ENCODE results near the gene LTBP1.

The LTBP1 gene

DNA sequence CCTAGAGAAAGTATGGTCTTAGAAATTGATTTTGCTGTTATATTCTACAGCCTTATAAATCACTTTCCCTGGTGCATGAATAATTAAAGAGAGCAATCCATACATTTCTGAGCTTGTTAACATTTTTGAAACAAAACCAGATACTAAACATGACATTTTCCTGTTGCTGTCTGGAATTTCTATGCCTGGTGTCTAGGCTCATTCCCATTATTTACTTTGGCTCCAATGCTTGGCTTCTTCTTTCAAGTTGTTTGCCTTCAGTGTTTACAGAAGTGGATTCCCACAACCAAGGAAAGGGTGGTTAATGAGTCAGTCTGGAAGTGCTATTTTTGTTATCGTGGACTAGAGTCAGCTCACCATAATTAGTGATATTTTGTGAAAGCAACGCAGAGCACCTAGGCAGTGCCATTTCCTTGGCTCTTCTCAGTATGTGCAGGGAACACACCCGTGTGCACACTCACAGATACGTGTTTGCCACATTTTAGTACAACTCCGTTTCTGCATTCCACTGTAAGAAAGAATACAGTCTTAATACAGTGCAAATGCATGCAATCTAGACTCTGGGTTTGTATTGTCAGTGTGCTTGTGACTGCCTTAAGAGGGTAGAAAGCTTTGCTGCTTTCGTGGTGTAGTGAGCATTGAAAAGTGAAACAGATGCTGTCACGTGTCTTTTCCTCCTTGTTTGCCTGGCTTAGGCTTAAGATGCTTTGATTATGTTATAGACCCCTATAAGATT, 344.7 kb downstream of the LTBP1 start:
- no peak for DNase-seq (ENCODE audit: low read depth in 1 of 2, low spot score in 1 of 2)

DNA sequence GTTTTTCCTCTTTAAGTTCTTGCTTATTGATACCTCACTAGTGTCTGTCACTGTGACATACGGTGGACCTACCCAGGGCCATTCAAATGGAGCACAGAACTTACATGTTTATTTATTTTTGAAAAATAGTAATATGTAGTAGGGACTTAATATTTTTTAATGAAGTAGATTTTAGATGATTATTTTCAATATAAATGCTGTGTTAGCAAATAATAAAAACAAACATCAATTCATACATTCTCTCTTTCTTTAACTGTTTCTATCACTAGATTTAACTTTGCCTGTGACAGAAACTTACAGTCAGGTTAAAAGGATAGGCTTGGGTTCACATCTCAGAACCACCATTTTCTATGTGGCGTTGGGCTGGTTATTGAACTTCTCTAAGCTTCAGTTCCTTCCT, 345.3 kb downstream of the LTBP1 start:
- no peak for DNase-seq (ENCODE audit: low read depth in 1 of 2, low spot score in 1 of 2)

DNA sequence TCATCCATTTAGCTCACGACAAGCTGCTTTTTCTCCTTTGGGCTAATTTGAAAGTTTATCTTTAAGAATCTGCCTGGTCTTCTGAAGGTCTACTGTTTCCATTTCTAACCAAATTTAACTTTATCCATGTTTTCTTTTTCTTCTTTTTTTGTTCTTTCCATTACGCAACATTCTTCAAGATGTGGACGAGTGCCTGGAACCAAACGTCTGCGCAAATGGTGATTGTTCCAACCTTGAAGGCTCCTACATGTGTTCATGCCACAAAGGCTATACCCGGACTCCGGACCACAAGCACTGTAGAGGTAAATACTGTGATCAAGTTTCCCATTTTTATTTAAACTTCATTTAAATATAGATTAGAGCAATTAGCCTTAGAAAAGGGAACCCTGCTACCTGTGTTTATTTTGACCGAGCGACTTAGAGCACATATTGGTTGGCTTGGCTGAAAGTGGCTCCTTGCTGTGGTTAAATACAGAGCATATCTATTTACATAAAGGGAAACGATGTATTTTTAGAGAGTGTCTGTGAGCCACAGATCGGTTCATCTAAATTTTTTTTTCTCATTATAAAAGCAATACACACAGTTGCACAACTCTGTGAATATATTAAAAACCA, 346.3 kb downstream of the LTBP1 start:
- no peak for DNase-seq (ENCODE audit: low read depth in 1 of 2, low spot score in 1 of 2)

DNA sequence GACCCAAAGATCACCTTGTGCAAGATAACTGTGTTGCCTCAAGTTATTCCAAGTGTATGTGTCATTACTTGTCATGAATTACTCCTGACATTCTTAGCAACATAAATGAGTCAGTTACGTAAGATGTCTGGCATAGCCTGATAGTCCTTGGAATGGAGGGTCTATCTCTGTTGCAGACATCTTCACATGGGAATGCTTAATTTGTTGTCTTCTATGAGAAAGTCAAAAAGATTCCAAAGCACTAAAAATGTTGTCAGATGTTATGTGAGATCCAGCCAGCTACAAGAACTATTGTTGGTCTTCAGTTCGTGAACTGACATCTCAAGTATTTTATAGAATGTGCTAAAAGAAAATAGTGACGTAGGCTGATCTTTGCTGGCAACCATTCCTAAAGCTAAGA, 351.5 kb downstream of the LTBP1 start:
- no peak for DNase-seq (ENCODE audit: low read depth in 1 of 2, low spot score in 1 of 2)

DNA sequence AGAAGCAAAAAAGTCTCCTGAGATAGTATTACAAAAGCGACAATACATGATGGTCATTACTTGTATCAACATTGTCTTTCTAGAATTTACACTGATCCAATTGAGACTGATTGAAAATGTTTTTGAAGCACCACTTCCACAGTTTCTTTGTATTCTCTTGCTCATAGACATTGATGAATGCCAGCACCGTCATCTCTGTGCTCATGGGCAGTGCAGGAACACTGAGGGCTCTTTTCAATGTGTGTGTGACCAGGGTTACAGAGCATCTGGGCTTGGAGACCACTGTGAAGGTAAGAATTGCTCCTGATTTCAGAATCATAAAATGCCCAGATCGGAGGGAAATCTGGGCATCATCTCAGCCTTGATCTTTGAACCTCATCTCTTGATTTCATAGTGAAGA, 354.6 kb downstream of the LTBP1 start:
- DNase-seq (ENCODE audit: low read depth in 1 of 2, low spot score in 1 of 2), result no peak

DNA sequence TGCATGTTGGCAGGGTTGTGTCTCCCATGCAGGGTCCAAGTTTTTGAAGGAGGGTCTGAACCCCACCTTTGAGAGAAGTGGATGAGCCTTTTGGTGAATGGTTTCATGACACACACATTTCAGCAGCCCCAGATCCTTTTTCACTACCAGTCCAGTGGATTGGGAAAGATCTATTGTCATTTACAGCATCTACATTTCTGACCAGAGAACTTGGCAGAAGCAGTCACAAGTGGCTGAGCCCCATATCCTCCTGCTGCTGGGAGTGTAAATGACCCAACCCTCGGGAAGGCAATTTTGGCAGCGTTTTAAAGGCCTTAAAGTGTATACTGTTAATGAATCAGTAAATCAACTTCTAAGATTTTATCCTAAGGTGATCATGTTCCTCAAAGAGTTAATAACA, 355.6 kb downstream of the LTBP1 start:
- no peak for DNase-seq (ENCODE audit: low read depth in 1 of 2, low spot score in 1 of 2)

DNA sequence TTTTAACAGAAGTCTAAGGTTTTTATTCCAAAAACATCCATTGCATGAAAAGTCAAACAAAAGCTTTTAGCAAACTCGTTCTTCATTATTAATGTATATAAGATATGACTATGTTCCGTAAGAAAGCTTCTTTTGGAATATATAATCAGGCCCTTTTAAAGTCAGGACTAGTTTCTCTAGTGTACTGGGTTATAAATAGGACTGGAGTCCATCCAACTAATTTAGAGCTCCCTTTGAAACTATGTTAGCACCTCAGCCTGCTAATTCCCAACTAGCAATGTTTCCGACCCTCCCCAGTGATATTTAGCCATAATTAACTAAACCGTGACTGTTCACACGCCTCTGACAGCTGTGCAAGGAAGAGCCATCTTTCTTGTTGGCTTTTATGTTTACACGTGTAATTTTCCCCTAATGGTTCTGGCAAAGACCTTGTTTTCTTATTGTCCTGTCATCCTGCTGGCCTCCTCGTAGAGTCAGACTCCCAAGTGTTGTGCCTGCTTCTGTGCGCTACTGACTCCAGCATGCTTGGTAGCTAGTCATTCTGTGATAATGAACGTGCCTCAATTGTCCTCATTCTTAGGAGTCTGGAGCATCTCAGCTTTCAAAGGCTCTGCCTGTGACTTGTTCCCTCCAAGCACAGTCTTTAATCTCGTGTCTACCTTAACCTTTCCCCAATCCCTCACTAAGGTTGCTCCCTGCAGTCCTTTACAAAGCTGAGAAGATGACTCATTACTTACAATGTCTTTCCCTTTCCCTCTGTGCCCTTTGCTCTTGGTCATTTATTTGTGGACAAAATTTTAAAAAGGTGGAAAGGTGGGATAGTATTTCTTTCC, 357.5 kb downstream of the LTBP1 start:
- no peak for DNase-seq (ENCODE audit: low read depth in 1 of 2, low spot score in 1 of 2)

DNA sequence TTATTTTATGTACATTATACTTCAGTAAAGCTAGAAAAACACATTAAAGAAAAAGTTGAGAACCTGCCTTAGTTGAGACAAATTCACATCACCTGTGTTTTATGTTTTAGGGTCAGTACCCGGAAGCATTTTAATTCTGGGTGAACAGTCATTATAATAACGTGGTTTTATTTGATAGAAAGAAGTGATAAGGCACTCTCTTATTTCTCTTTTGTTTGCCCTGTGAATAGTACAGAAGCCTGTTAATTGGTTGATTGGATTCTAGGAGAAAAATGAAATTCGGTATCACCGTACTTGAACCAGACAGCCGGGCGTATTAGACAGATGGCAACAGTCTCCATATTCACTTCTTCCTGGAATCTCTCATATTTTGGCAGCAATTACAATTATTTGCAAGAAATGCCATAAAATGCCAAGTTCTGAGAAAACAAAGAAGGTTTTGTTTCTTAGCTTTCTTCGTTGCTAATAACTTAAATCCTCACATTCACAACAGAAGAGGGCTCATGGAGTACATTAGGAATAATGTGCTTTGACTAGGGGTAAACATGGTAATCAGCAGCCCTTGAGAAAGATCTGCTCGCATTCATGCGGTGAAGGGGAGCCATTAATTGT, 361.0 kb downstream of the LTBP1 start:
- no peak for DNase-seq (ENCODE audit: low read depth in 1 of 2, low spot score in 1 of 2)

DNA sequence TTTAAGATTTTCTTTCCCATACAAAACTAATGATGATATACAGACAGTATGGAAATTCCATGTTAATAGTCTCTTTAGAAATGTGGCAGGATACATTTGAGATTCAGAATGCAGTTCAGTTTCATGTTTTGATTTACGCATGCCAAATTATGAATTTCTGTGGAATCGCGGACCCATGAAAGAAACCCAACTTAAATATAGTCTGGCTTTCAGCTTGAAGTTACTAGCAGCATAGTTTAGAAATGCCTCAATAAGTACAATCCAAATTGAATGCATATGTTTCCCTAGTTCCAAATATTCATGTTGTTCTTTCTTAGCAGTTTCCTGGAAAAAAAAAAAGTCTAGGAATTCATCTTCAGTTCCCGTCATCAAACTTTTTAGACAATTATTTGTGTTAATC, 365.6 kb downstream of the LTBP1 start:
- no peak for DNase-seq (ENCODE audit: low read depth in 1 of 2, low spot score in 1 of 2)

DNA sequence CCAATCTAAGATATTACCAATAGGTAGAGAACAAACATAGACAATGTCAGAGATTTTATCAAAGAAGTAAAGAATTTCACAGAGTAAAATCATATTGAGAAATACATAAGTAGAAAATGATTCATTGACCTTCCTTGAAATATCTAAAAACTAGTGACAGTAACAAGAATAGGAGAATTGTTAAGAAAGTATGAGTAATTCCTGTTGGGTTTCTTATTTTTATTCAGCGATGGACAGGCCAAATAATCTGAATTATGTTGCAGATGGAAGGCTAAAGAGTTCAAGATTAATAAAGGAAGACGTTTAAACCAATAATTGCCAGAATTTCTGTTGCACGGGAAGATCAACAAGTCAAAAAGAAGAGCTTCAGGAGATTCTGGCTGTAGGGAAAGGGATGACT, 366.3 kb downstream of the LTBP1 start:
- no peak for DNase-seq (ENCODE audit: low read depth in 1 of 2, low spot score in 1 of 2)

DNA sequence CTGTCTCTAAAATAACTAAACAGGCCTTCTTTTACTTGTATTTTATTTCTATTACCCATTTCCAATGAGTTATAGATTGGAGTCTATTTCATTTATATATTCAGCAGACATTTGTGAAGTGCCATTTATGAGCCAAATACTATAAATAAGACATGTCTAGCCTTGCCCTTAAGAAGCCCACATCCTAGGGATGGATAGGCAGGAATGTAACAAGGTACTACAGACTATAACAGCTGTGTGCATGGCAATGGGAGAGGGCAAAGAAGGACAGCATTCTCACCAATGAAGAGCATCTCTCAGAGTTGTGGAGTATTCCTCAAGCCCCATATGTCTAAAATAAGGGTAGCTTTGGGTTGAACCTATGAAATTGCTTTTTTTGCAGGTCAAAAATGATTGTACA, 367.8 kb downstream of the LTBP1 start:
- no peak for DNase-seq (ENCODE audit: low read depth in 1 of 2, low spot score in 1 of 2)

DNA sequence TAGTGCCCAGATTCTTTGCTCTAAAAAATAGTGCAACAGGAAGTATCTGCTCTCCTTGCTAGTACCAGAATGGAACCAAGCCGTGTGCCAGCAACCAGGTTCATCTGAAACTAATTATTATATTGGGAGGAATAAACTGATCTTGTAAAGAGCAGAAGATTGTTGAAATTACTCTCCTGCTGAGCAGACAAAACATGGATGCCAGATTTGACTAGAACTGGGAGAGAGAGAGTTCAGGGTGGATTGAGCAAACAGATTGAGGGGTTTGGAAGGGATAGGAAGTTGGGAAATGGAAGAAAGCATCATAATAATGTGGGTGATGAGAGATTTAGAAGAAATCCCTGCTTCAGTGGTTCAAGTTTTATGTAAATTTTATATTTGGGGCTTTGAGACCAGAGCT, 369.6 kb downstream of the LTBP1 start:
- no peak for DNase-seq (ENCODE audit: low read depth in 1 of 2, low spot score in 1 of 2)

DNA sequence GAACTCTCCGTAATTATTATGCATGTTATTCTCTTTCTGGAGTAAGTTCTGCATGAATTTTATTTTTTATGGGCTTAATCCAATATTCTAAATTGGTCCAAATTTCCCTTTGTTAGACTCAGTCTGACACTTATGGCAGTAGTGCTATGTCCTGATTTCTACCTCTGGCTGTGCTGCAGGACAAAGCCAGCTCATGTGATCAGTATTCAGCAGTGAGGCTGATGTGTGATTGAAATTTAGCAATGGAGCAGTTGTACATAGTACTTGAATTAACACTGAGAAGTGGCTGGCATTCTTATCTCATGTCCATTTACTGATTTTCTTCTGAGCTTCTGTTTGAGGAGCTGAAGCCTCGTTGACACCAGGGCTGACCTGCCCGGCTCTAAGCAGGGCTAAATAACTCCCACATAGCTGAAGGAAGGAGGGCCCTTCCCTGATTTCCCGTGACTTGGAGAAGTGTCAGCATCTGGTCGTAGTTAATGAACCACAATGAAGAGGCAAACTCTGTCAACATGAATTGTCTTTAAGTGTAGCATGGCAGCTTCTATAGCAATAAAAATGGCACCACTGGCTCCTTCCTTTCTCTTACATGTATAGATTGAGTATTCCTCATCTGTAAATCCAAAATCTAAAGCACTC, 370.7 kb downstream of the LTBP1 start:
- DNase-seq (ENCODE audit: low read depth in 1 of 2, low spot score in 1 of 2), result no peak

DNA sequence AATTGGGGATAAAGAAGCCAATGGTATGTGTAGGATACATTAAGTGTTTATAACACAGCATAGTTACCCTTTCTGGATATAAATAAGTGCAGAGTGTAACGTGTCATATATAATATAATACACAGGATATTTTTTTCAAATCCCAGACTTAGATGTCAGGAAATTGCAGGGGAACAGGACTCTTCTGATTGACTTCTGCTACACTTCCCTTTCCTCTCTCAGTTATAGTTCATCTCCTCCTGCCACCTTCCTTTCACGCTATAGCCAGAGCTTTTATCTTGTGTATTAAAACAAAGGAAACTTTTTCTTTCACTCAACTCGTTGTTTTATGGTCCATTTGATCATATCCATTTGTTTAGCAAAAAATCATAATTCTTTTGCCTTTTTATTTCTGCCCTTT, 371.7 kb downstream of the LTBP1 start:
- no peak for DNase-seq (ENCODE audit: low read depth in 1 of 2, low spot score in 1 of 2)

DNA sequence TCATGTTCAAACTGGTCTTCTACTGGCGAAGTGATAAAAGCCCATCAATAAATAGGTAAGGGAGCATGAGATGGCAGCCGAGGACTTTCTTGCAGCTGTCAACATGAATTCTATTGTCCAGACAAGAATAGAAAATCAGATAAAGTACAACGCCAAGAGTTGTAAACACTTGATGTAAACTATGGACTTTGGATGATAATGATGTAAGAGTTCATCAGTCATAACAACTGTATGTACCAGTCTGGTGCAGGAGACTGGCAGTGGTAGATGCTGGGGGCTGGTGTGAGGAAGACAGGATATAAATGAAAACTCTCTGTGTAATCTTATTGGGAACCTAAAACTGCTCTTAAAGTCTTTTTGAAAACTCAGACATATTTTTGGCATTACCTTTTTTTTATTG, 373.8 kb downstream of the LTBP1 start:
- no peak for DNase-seq (ENCODE audit: low read depth in 1 of 2, low spot score in 1 of 2)

DNA sequence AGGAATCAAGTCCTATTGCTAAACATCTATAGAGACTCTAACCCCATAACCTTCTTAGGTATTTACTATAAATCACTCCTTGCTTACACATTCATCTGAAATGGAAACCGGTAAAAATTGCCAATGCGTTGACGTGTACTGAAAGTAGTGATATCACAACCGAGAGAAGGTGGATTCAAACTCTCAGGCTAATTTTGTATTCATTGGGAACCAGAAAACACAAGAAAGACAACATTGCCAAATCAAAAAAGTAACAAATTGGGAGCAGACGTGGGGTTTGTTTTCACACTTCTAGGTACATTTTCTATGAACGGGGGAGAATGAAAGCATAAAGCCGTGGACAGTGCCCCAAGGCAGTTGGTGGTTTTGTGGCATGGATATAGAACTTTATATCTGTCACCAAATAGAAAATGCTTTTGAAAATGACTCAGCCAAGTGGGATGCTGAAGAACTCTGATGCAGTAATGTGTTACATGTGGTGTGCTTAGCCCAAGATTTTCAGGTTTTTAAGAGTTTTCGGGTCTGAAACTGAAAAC, 374.6 kb downstream of the LTBP1 start:
- DNase-seq (ENCODE audit: low read depth in 1 of 2, low spot score in 1 of 2), result no peak

DNA sequence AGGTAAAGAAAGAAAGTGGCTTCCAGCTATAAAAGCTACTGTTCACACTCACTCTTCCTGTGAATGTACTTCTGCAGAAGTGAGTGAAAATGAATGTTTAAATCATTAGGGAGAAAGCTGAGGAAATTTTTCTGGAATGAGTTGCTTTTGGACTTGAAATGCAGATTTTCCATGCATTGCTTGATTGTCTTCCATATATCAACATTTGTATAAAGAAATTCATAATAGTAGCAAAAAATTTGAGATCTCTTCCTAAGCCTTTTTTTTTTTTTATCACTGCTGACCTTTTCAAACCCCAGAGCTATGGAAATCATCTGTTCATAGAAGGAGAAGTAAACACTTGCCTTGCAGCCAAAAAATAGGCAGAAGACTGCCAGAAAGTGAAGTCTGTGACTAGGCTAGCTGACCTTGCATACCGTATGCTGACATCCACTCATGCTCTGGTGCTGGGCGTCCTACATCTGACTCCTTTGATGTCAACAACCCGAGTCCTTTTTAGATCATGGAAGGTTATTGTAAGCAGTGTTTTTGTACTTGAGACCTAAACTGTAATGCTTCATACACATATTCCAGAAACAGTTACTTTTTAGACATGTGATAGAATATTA, 375.2 kb downstream of the LTBP1 start:
- no peak for DNase-seq (ENCODE audit: low read depth in 1 of 2, low spot score in 1 of 2)

DNA sequence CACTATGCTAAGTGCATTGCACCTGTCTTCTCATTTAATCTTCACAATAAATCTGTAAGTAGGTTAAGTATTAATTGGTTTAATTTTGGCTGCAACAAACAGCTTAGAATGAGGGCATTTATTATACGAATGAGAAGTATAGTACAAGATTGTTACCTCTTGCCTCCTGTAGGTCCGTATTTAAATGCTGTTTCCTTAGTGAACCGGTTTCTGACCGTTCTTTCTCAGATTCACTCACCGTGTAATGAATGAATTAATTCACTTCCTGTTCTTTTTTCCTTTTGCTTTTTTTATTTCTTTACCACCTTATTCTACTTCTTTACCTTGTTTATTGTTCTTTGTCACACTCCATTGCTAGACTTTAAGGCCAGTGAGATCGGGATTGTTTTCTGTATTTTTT, 375.9 kb downstream of the LTBP1 start:
- DNase-seq (ENCODE audit: low read depth in 1 of 2, low spot score in 1 of 2), result no peak

DNA sequence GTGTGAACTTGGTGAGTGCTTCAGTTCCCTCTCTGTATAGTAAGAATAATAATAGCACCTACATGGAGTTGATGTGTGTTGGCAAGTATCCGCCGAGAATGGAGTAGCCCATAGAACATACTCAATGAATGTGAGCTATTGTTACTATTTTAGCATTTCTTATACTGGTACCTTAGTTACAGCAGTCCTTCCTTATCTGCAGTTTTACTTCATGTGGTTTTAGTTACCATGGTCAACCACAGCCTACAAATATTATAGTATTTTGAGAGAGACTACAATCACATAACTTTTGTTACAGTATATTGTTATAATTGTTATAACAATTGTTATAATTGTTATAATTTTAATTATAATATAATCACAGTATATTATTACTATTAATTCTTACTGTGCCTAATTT, 377.2 kb downstream of the LTBP1 start:
- DNase-seq (ENCODE audit: low read depth in 1 of 2, low spot score in 1 of 2), result no peak

DNA sequence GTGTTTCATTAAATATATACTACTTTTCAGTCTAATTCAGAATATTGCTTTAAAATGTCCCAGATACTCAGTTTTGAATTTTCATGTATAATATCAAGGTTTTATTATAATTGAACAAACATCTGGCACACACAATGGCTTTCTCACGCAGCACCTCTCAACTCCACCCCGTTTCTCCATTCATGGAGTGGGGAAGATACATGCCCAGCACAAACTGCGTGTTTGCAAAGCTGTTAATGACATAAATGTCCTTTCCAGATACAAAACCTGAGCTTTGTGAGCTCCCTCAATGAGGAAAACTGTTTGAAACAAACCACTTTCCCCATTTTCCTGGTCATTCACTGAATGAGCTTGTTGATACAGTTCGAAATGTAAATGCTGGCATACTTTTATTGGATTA, 379.3 kb downstream of the LTBP1 start:
- no peak for DNase-seq (ENCODE audit: low read depth in 1 of 2, low spot score in 1 of 2)

DNA sequence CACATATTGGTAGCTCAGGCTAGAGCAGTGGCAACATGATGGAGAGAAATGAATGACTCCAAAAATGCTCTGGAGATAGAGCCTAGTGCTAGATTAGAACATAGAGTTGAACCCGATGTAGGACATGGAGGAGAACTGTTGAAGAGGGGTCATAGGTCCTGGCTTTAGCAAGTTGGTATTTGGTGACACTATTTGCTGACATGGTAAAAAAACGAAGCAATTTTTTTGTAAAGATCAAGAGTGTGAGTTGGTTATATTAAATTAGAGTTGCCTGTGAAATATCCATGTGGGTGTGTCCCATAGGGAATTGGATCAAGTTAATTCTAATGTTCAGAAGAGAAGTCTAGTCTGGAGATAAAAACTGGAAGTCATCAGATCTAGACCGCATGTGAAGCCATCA, 386.7 kb downstream of the LTBP1 start:
- DNase-seq (ENCODE audit: low read depth in 1 of 2, low spot score in 1 of 2), result no peak
